Smooth muscle cell (in vitro differentiated cells): ENCODE results near the gene LRFN3. TPM values are rescaled to one million over a fixed set of nuclear protein-coding genes. Genes with fewer than 3 reads are reported as not detected.
"Not testable (repeated sequence)": the region's sequence is repeated elsewhere in the genome, so short reads cannot be mapped to it uniquely, and the experiment has no call there.

Experiments used
- DNase-seq: peaks from one replicate; lab custom pipeline; 2025; ENCODE audit not compliant: unreplicated experiment; lab: John Stamatoyannopoulos, UW
- H2AFZ ChIP-seq: fragments of 200-600 bp; sonication (generic); 2 replicates; pipeline ENCODE4 v1.6.0; 2016; ENCODE audit warnings: antibody characterized with exemption, low read depth, mild to moderate bottlenecking
- H3F3A ChIP-seq: fragments of 200-600 bp; sonication (generic); 2 replicates; pipeline ENCODE4 v1.6.0; 2017; ENCODE audit warnings: antibody characterized with exemption, low read depth
- H3K27ac ChIP-seq: fragments of 200-600 bp; sonication (generic); 2 replicates; pipeline ENCODE4 v1.5.1; 2016; ENCODE audit warnings: low read depth, mild to moderate bottlenecking
- H3K27me3 ChIP-seq: fragments of 200-600 bp; sonication (generic); 2 replicates; pipeline ENCODE4 v1.6.1; 2016; ENCODE audit warnings: low read depth, mild to moderate bottlenecking
- H3K36me3 ChIP-seq: fragments of 200-600 bp; sonication (generic); 2 replicates; pipeline ENCODE4 v1.5.1; 2016; ENCODE audit warnings: low read depth
- H3K4me1 ChIP-seq: fragments of 200-600 bp; sonication (generic); 2 replicates; pipeline ENCODE4 v1.5.1; 2016; ENCODE audit warnings: low read depth
- H3K4me2 ChIP-seq: fragments of 200-600 bp; sonication (generic); 2 replicates; pipeline ENCODE4 v1.6.0; 2016; ENCODE audit warnings: mild to moderate bottlenecking
- H3K4me3 ChIP-seq: fragments of 200-600 bp; sonication (generic); 2 replicates; pipeline ENCODE4 v1.5.1; 2016; ENCODE audit warnings: mild to moderate bottlenecking
- H3K79me2 ChIP-seq: fragments of 200-600 bp; sonication (generic); 2 replicates; pipeline ENCODE4 v1.6.0; 2016; ENCODE audit warnings: low read depth, mild to moderate bottlenecking
- H3K9ac ChIP-seq: fragments of 200-600 bp; sonication (generic); 2 replicates; pipeline ENCODE4 v1.6.0; 2016; ENCODE audit warnings: low read depth
- H3K9me3 ChIP-seq: fragments of 200-600 bp; sonication (generic); replicated peaks from 2 replicates; pipeline ENCODE4 v1.5.1; 2016; ENCODE audit warnings: low read depth
- H4K20me1 ChIP-seq: fragments of 200-600 bp; sonication (generic); 2 replicates; pipeline ENCODE4 v1.6.0; 2016; ENCODE audit warnings: low read depth
- CTCF ChIP-seq: fragments of 200-600 bp; sonication (generic); IDR thresholded peaks from 2 replicates; pipeline ENCODE4 v1.5.1; 2017; ENCODE audit warnings: borderline replicate concordance, mild to moderate bottlenecking, antibody characterized with exemption; ENCODE audit not compliant: insufficient read depth, poor library complexity, severe bottlenecking
- WGBS: methylation state at CpG from one replicate; pipeline ENCODE4 v1.1.7; 2016; ENCODE audit warnings: low lambda C conversion rate; 5-methylcytosine and 5-hydroxymethylcytosine counted together
- polyA plus RNA-seq: library from polyadenylated mRNA; unstranded; fragments of >200 nt; fragmentation: Nextera tagmentation; extraction: Ambion mirVana; gene quantifications from 2 replicates; pipeline ENCODE4 v1.2.1, GENCODE V29; 2016
- total RNA-seq: library from RNA; depleted of rRNA; stranded (reverse); fragments of >200 nt; gene quantifications from 2 replicates; pipeline ENCODE4 v1.2.3, GENCODE V29; 2014

LRFN3 gene
- total and polyA plus RNA-seq, 2 experiments from 2014 or later = 6.2 to 15.5 TPM

DNA sequence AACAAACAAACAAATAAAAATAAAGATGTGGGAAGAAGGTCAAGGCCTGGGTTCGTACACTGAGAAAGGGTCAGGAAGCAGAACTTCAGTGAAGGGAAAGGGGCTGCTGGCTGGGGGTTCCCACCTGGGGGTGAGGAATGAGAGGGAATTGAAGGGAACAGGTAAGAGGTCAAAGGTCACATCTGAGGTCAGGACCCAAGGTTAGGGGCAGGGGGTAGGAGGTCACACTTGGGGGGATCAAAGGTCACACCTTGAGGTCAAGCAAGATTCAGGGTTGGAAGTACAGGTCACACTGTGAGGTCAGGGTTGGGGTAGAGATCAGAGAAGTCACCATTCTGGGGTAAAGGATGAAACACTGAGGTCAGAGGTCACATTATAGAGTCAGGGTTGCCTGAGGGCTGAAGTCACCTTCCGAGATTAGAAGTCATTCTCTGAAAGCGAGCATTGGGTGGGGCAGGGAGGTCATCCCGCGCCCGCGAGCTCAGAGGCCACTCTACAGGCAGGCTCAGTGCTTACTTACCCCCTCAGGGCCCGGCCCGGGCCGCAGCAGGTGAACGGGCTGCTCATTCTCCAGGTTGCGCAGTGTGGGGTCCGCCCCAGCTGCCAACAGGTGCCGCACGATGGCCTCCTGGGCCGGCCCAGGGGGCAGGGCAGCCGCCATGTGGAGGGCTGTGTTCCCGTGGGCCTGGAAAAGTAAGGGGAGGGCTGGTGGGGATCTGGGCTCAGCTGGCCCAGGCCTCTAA, 46.6 kb upstream of the LRFN3 start:
- no peaks in the 10 kb centered on the region for H3K9me3 ChIP-seq
- no peak for TF ChIP-seq CTCF
- H3K9ac ChIP-seq = no peak overlapping the region
- DNase-seq = no peak
- no peak overlapping the region for H3K4me3 ChIP-seq
- H3F3A ChIP-seq = no peaks in the 10 kb centered on the region
- whole genome bisulfite sequencing = 97% methylated on average over 18 of the region's 18 CpGs
- H3K27me3 ChIP-seq = no peaks in the 10 kb centered on the region
- no peaks in the 10 kb centered on the region for H4K20me1 ChIP-seq
- H3K4me1 ChIP-seq = no peaks in the 10 kb centered on the region
- no peak overlapping the region for H3K4me2 ChIP-seq
- no peaks in the 10 kb centered on the region for H3K79me2 ChIP-seq
- no peaks in the 10 kb centered on the region for H3K36me3 ChIP-seq
- H2AFZ ChIP-seq = no peak overlapping the region
- H3K27ac ChIP-seq = no peak overlapping the region

DNA sequence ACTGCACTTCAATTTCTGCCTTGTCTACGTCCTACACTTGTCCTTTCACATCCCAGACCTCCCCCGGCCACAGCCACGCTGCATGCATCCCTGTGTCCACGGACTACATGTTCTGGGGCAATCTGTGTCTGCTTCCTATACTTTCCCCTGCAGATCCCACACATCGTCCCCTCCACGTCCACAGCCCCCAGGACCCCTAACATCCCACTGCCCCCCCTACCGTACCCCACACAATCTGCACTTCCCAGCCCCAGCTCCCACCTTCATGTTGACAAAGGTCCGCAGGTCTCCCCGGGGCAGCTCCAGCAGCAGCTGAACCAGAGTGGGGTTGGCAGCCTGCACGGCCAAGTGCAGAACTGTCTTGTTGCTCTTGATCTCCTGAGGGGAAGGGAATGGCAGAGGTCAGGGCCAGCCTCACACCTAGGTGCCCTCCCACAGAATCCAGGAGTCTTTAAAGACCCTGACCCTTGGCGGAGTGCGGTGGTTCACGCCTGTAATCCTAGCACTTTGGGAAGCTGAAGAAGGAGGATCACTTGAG, 46.0 kb upstream of the LRFN3 start:
- 96% methylated on average over 10 of the region's 13 CpGs for WGBS
- H3K9me3 ChIP-seq = no peaks in the 10 kb centered on the region

GRCh38 chr19:35891819-35892218, 44.4 kb upstream of the LRFN3 start:
- H3K9ac ChIP-seq, H3K79me2 ChIP-seq, DNase-seq, H3K27me3 ChIP-seq, H3K9me3 ChIP-seq, H4K20me1 ChIP-seq, H3K27ac ChIP-seq, H3K4me1 ChIP-seq, H3K4me3 ChIP-seq, H3F3A ChIP-seq, H3K36me3 ChIP-seq, H3K4me2 ChIP-seq, H2AFZ ChIP-seq: not testable (repeated sequence)
- 97% methylated on average over 3 of the region's 3 CpGs for WGBS

More for the DNA sequence above, 46.0 kb upstream of the LRFN3 start:
- no peaks in the 10 kb centered on the region for H3K79me2 ChIP-seq
- H3K4me2 ChIP-seq = no peak overlapping the region
- no peak for DNase-seq
- TF ChIP-seq CTCF = no peak
- H3F3A ChIP-seq = no peaks in the 10 kb centered on the region
- H3K9ac ChIP-seq = no peak overlapping the region
- no peaks in the 10 kb centered on the region for H3K36me3 ChIP-seq
- H2AFZ ChIP-seq = no peak overlapping the region
- H3K4me1 ChIP-seq = no peaks in the 10 kb centered on the region
- H3K27ac ChIP-seq = no peak overlapping the region
- no peaks in the 10 kb centered on the region for H4K20me1 ChIP-seq
- H3K4me3 ChIP-seq = no peak overlapping the region
- no peaks in the 10 kb centered on the region for H3K27me3 ChIP-seq

DNA sequence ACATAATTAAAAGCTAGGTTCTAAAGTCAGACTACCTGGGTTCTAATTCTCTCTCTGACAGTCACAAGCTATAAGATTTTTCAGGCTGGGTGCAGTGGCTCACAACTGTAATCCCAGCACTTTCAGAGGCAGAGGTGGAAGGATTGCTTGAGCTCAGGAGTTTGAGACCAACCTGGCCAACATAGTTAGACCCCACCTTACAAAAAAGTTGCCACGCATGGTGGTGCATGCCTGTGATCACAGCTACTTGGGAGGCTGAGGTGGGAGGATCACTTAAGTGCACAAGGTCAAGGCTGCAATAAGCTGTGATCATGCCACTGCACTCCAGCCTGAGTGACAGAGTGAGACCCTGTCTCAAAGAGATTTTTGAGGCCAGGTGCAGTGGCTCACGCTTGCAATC, 41.8 kb upstream of the LRFN3 start:
- Histone ChIP-seq H3K4me2 (no peak overlapping the region), H3K27me3 (no peaks in the 10 kb centered on the region), H3K36me3 (no peaks in the 10 kb centered on the region), H3K9me3 (no peaks in the 10 kb centered on the region), H3K4me1 (peaks cover 5% of the 10 kb centered on the region), H3K9ac (no peak overlapping the region), H3F3A (no peaks in the 10 kb centered on the region), H4K20me1 (no peaks in the 10 kb centered on the region), H3K27ac (no peak overlapping the region), H2AFZ (no peak overlapping the region), H3K4me3 (no peak overlapping the region), H3K79me2 (peaks cover 13% of the 10 kb centered on the region)
- TF ChIP-seq CTCF = no peak
- no peak for DNase-seq
- WGBS = 98% methylated on average over 2 of the region's 2 CpGs
